A204.1 (cell line): ENCODE data around the gene HMOX1.
"Not testable (repeated sequence)": the region's sequence is repeated elsewhere in the genome, so short reads cannot be mapped to it uniquely, and the experiment has no call there.

Experiments
- FAIRE-seq: peaks from 2 replicates; lab custom pipeline; 2012; peaks lifted over from hg19 to GRCh38; lab: Jason Lieb, UNC

HMOX1 gene

GRCh38 chr22:35380013-35380412, 883 bp upstream of the HMOX1 start:
- FAIRE-seq: no peak

DNA sequence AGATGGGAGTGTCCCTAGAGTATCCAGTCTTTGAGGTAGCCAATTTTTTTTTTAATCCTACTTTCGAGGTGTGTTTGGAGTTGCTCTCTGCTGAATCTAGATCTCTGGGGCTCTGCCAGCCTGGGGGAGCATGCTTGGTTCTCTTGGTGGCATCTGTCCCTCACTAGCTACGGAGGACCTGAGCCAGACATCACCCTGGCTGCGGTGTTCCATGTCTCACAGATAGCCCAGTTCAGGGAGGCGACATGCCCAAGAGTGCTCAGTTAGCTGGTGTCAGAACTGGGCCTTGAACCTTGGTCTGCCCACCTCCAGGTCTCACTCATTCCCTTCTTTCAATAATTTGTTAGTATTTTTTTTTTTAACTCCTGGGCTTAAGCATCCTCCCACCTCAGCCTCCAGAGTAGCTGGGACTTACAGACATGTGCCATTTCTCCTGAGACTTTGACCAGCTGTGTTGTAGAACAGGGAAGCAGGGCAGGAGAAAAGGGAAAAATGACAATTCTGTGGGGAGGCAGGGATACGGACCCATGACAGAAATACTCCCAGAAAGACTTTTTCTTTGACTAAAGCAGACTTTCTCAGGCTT, 621 bp downstream of the HMOX1 start:
- no peak for FAIRE-seq

DNA sequence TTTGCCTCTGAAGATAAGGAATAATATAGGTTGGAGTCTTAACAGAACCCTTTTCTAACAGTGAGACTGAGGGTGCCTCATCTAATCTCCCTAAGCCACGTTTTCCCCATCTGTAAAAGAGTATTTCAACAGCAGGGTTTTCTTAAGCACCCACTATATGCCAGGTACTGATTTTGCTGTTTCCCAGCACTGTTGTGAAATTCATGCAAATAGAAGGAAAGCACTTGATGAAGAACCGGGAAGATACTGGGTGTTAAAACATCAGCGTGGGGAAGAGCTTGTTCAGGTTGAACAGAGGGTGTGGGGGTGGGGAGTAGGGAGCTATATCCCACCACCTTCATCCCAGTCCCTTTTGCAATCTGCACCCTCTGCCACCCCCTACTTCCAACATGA, 2.8 kb downstream of the HMOX1 start:
- no peak for FAIRE-seq

GRCh38 chr22:35384527-35384926, 3.6 kb downstream of the HMOX1 start:
- no peak for FAIRE-seq

DNA sequence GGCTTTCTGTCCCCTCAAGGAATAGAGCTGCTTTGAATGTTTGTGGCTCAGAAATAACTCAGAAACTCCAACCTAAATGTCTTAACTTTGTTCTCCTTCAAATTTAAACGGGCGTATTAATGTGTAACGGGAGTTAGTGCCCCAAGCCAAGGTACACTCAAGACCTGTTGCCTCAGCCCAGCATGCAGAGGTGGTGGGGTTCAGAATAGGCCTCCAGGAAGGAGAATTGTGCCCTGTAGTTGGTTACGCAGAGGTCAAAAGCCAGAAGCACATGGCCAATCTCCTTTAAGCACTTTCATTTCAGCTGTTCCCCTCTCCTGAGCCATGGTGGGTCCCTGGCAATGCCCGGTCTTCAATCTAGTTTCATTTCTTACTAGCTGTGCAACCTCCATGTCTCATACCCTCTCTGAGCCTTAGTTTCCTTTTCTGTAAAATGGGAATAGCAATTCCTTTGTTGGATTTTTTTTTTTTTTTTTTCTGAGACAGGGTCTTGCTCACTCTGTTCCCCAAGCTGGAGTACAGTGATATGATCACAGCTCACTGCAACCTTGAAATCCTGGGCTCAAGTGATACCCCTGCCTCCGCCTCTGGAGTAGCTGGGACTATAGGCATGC, 4.2 kb downstream of the HMOX1 start:
- FAIRE-seq: no peak

DNA sequence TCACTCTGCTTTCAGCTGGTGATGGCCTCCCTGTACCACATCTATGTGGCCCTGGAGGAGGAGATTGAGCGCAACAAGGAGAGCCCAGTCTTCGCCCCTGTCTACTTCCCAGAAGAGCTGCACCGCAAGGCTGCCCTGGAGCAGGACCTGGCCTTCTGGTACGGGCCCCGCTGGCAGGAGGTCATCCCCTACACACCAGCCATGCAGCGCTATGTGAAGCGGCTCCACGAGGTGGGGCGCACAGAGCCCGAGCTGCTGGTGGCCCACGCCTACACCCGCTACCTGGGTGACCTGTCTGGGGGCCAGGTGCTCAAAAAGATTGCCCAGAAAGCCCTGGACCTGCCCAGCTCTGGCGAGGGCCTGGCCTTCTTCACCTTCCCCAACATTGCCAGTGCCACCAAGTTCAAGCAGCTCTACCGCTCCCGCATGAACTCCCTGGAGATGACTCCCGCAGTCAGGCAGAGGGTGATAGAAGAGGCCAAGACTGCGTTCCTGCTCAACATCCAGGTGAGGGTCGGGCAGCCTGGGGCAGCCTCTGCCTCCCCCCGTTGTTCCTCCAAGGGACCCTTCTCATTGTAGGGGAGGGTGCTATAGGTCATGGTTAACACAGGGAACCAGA, 5.9 kb downstream of the HMOX1 start:
- no peak for FAIRE-seq

- no peak for FAIRE-seq
These were observed 10.0 kb downstream of the HMOX1 start for GRCh38 chr22:35390933-35391332.

DNA sequence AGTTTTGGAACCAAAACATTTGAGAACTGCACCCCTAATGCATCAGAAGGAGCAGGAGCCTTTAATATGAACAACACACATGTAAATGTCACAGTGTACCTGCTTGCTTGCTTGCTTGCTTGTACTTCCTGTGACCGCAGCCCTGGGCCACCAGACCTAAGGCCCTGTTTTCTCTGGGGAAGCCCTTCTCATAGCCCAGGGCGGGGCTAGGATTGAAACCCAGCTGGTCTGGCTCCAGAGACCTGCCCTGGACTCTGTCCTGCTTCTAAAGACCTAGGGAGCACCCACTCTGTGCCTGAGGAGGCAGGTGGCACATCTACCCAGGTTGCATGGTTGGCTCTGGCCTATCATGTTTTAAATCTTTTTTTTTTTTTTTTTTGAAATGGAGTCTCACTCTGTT, 11.5 kb downstream of the HMOX1 start:
- FAIRE-seq: no peak

DNA sequence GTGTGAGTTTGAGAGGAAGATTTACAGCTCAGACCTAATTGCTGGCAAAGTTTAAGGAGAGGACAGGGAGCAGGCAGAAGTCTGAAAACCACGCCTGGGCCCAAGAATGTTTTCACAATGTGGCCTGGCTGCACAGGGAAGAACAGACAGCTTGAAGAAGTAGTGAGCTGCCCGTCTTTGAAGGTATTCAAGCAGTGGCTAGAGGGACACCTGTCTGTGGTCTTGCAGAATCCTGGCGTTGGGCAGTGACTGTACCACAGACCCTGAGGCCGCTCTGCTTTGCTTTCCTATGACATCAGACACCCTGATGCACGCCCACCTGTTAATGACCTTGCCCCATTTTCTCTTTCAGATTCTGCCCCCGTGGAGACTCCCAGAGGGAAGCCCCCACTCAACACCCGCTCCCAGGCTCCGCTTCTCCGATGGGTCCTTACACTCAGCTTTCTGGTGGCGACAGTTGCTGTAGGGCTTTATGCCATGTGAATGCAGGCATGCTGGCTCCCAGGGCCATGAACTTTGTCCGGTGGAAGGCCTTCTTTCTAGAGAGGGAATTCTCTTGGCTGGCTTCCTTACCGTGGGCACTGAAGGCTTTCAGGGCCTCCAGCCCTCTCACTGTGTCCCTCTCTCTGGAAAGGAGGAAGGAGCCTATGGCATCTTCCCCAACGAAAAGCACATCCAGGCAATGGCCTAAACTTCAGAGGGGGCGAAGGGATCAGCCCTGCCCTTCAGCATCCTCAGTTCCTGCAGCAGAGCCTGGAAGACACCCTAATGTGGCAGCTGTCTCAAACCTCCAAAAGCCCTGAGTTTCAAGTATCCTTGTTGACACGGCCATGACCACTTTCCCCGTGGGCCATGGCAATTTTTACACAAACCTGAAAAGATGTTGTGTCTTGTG, 12.5 kb downstream of the HMOX1 start:
- FAIRE-seq: no peak

DNA sequence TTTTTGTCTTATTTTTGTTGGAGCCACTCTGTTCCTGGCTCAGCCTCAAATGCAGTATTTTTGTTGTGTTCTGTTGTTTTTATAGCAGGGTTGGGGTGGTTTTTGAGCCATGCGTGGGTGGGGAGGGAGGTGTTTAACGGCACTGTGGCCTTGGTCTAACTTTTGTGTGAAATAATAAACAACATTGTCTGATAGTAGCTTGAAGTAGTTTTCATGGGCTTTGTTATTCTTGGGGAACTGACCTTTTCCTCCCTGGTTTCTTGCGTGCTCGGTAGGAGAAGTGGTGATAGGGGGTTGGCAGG, 13.1 kb downstream of the HMOX1 start:
- no peak for FAIRE-seq

- no peak for FAIRE-seq
These were observed 14.1 kb downstream of the HMOX1 start for GRCh38 chr22:35394810-35395563.

GRCh38 chr22:35396622-35397021, 15.7 kb downstream of the HMOX1 start:
- not testable (repeated sequence) for FAIRE-seq

GRCh38 chr22:35397095-35397904, 16.4 kb downstream of the HMOX1 start:
- FAIRE-seq: no peak

- FAIRE-seq: no peak
These were observed 17.7 kb downstream of the HMOX1 start for GRCh38 chr22:35398591-35398973.

DNA sequence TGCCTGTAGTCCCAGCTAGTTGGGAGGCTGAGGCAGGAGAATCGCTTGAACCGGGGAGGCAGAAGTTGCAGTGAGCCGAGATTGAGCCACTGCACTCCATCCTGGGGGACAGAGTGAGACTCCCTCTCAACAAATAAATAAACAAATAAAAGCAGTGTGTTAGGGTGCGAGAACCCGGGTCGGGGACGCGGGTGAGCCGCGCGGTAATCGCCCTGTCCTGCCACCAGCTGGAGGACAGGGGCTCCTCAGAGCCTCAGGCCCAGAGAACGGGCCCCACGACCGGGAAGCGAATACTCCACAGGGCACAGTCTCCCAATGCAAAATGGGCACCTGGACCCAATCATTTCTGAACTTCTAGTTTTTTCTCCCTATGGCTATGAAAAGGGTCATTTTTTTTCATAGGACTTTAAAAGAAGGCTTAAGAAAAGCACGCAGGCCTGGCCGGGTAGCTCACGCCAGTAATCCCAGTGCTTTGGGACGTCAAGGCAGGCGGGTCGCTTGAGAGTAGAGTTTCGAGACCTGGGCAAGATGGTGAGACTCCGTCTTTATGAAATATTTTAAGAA, 18.3 kb downstream of the HMOX1 start:
- FAIRE-seq: no peak

- peak; percentile 99 for FAIRE-seq
These were observed 19.0 kb downstream of the HMOX1 start, which contains the start of gene MCM5 for GRCh38 chr22:35399678-35400500. MCM5 (plus strand) TSS chr22:35400140; CDS start chr22:35400439, 299 bp downstream.

DNA sequence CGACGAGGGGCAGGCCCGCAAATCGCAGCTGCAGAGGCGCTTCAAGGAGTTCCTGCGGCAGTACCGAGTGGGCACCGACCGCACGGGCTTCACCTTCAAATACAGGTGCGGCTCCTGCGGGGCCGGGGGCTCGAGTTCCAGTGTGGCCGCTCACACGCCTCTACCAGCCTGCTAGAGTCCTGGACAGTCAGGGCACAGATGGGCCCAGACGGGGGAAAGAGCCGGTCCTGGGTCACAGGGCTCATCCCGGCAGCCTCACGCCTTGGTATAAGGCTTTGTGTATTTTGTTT, 19.6 kb downstream of the HMOX1 start:
- FAIRE-seq: no peak

- no peak for FAIRE-seq
These were observed 21.0 kb downstream of the HMOX1 start for GRCh38 chr22:35401863-35402262.

- FAIRE-seq: no peak
These were observed 22.5 kb downstream of the HMOX1 start for GRCh38 chr22:35403356-35403755.

GRCh38 chr22:35404176-35404575, 23.3 kb downstream of the HMOX1 start:
- no peak for FAIRE-seq

- no peak for FAIRE-seq
These were observed 25.5 kb downstream of the HMOX1 start for GRCh38 chr22:35406443-35406842.
